H1 (cell line): ENCODE measurements around the gene SLC35F3. TPM values are rescaled to one million over a fixed set of nuclear protein-coding genes. Genes with fewer than 3 reads are reported as not detected.

Source experiments
- CTCF ChIA-PET: fragments of 300-600 bp; sonication (Branson Sonifier 250); formaldehyde crosslinking; loops from one replicate; lab custom pipeline; 2021; ENCODE audit not compliant: partially characterized antibody; lab: Charles Lee
- POLR2A ChIA-PET: fragments of 300-600 bp; sonication (Branson Sonifier 250); formaldehyde crosslinking; loops from one replicate; lab custom pipeline; 2021; ENCODE audit warnings: inconsistent platforms; ENCODE audit not compliant: partially characterized antibody; lab: Charles Lee
- DNase-seq, 2 experiments: peaks; one replicate each; pipeline versions ENCODE4 v3.0.0 to v3.0.0-alpha.2; 2010 to 2022; ENCODE audit warnings: low spot score in 2 of 2, low read depth in 1 of 2, mixed read lengths in 1 of 2
- FAIRE-seq: peaks from 2 replicates; lab custom pipeline; 2011; peaks lifted over from hg19 to GRCh38; lab: Jason Lieb, UNC
- H2AFZ ChIP-seq: 2 replicates; pipeline ENCODE4 v1.8.1; 2012; ENCODE audit warnings: low read length, inconsistent platforms
- H2AK5ac ChIP-seq: 2 replicates; pipeline ENCODE4 v1.6.1; 2013; ENCODE audit warnings: low read depth, low read length
- H2BK120ac ChIP-seq: replicated peaks from 2 replicates; pipeline ENCODE3; 2013; ENCODE audit warnings: low read depth, low read length, inconsistent platforms
- H2BK12ac ChIP-seq: 2 replicates; pipeline ENCODE4 v1.6.1; 2013; ENCODE audit warnings: low read depth, low read length
- H2BK15ac ChIP-seq: 2 replicates; pipeline ENCODE4 v1.6.1; 2013; ENCODE audit warnings: low read length
- H2BK20ac ChIP-seq: 2 replicates; pipeline ENCODE4 v1.6.1; 2013; ENCODE audit warnings: low read length
- H2BK5ac ChIP-seq: 2 replicates; pipeline ENCODE4 v1.6.1; 2013; ENCODE audit warnings: low read depth, low read length
- H3K14ac ChIP-seq: 2 replicates; pipeline ENCODE4 v1.6.1; 2013; ENCODE audit warnings: inconsistent platforms; ENCODE audit not compliant: insufficient read length
- H3K18ac ChIP-seq: 2 replicates; pipeline ENCODE4 v1.6.1; 2013; ENCODE audit warnings: low read length; ENCODE audit errors: extremely low read depth
- H3K23ac ChIP-seq: 2 replicates; pipeline ENCODE4 v1.6.1; 2013; ENCODE audit warnings: inconsistent platforms; ENCODE audit not compliant: insufficient read length
- H3K23me2 ChIP-seq: 2 replicates; pipeline ENCODE4 v1.6.1; 2013; ENCODE audit warnings: low read depth, low read length
- H3K27ac ChIP-seq: 2 replicates; pipeline ENCODE4 v1.6.1; 2011; ENCODE audit warnings: low read depth, low read length, inconsistent platforms
- H3K27me3 ChIP-seq, 4 experiments: replicated peaks in 1 of 4; 1 replicate in 1 of 4; 2 replicates in 3 of 4; pipeline versions ENCODE4 v1.6.1 to v1.8.1; 2011 to 2013; ENCODE audit warnings: low read length in 3 of 4, mild to moderate bottlenecking in 3 of 4, inconsistent platforms in 2 of 4, mixed read lengths in 2 of 4, moderate library complexity in 1 of 4; ENCODE audit not compliant: control insufficient read depth in 3 of 4, insufficient read depth in 3 of 4; ENCODE audit errors: extremely low read depth in 1 of 4
- H3K36me3 ChIP-seq, 4 experiments: 2 replicates each; pipeline versions ENCODE4 v1.6.1 to v1.8.1; 2011 to 2013; ENCODE audit warnings: mild to moderate bottlenecking in 4 of 4, low read length in 3 of 4, moderate library complexity in 2 of 4, control low read depth in 1 of 4, inconsistent platforms in 1 of 4; ENCODE audit not compliant: insufficient read depth in 4 of 4, control insufficient read depth in 2 of 4
- H3K4ac ChIP-seq: replicated peaks from 2 replicates; pipeline ENCODE3; 2013; ENCODE audit warnings: low read length, low read depth, mixed read lengths, inconsistent platforms; ENCODE audit not compliant: insufficient read length
- H3K4me1 ChIP-seq, 4 experiments: replicated peaks in 1 of 4; 1 replicate in 1 of 4; 2 replicates in 3 of 4; pipeline versions ENCODE4 v1.6.1 to v1.8.1; 2011 to 2013; ENCODE audit warnings: low read length in 3 of 4, inconsistent platforms in 2 of 4, mixed read lengths in 1 of 4; ENCODE audit not compliant: insufficient read depth in 4 of 4, control insufficient read depth in 3 of 4
- H3K4me2 ChIP-seq, 2 experiments: 2 replicates each; pipeline versions ENCODE4 v1.6.1 to v1.8.1; 2011 to 2013; ENCODE audit warnings: low read depth in 2 of 2, low read length in 2 of 2, control low read depth in 1 of 2, inconsistent platforms in 1 of 2, mild to moderate bottlenecking in 1 of 2; ENCODE audit not compliant: insufficient read depth in 1 of 2
- H3K4me3 ChIP-seq, 4 experiments: fragments of 200-600, 300-600 bp in 1 of 4; sonication (generic), shearing (Covaris generic), sonication (Bioruptor Twin) in 1 of 4; 2 replicates each; pipeline versions ENCODE4 v1.5.1 to v1.8.1; 2011 to 2016; ENCODE audit warnings: low read length in 4 of 4, low read depth in 3 of 4, control low read depth in 2 of 4, inconsistent platforms in 2 of 4, mild to moderate bottlenecking in 2 of 4, mixed read lengths in 1 of 4, moderate library complexity in 1 of 4; ENCODE audit not compliant: insufficient read depth in 2 of 4; ENCODE audit errors: extremely low read depth in 1 of 4
- H3K56ac ChIP-seq: replicated peaks from 2 replicates; pipeline ENCODE3; 2013; ENCODE audit warnings: low read depth, mild to moderate bottlenecking, mixed read lengths, low read length, inconsistent platforms; ENCODE audit not compliant: insufficient read length
- H3K79me1 ChIP-seq: 2 replicates; pipeline ENCODE4 v1.6.1; 2013; ENCODE audit warnings: low read depth, low read length, control low read depth
- H3K79me2 ChIP-seq, 2 experiments: 2 replicates each; pipeline versions ENCODE4 v1.6.1 to v1.8.1; 2012 to 2013; ENCODE audit warnings: low read length in 2 of 2, mild to moderate bottlenecking in 2 of 2, inconsistent platforms in 1 of 2; ENCODE audit not compliant: insufficient read depth in 2 of 2, control insufficient read depth in 1 of 2
- H3K9ac ChIP-seq, 4 experiments: replicated peaks in 1 of 4; 1 replicate in 1 of 4; 2 replicates in 3 of 4; pipeline versions ENCODE4 v1.6.1 to v1.8.1; 2011 to 2013; ENCODE audit warnings: low read depth in 3 of 4, low read length in 3 of 4, control low read depth in 2 of 4, mild to moderate bottlenecking in 2 of 4, moderate library complexity in 2 of 4, inconsistent platforms in 1 of 4; ENCODE audit errors: extremely low read depth in 1 of 4
- H3K9me3 ChIP-seq, 2 experiments: 2 replicates each; pipeline versions ENCODE4 v1.6.1 to v1.8.1; 2012 to 2013; ENCODE audit warnings: mild to moderate bottlenecking in 2 of 2, moderate library complexity in 2 of 2, control low read depth in 1 of 2, inconsistent platforms in 1 of 2, low read depth in 1 of 2, low read length in 1 of 2, mixed read lengths in 1 of 2; ENCODE audit not compliant: insufficient read depth in 2 of 2
- H4K20me1 ChIP-seq, 2 experiments: replicated peaks in 1 of 2; 2 replicates each; pipeline versions ENCODE3 to v1.8.1; 2011 to 2013; ENCODE audit warnings: inconsistent platforms in 2 of 2, low read length in 2 of 2, mild to moderate bottlenecking in 1 of 2; ENCODE audit not compliant: insufficient read depth in 2 of 2, control insufficient read depth in 1 of 2
- H4K5ac ChIP-seq: 2 replicates; pipeline ENCODE4 v1.6.1; 2013; ENCODE audit warnings: low read length, low read depth, mixed read lengths, inconsistent platforms; ENCODE audit not compliant: insufficient read length
- H4K8ac ChIP-seq: 2 replicates; pipeline ENCODE4 v1.8.0; 2013; ENCODE audit warnings: mild to moderate bottlenecking, moderate library complexity, low read length, inconsistent platforms; ENCODE audit not compliant: insufficient read depth; ENCODE audit errors: extremely low read depth
- H4K91ac ChIP-seq: replicated peaks from 2 replicates; pipeline ENCODE3; 2013; ENCODE audit warnings: low read length, mixed read lengths, inconsistent platforms; ENCODE audit not compliant: insufficient read length
- CTBP2 ChIP-seq: IDR thresholded peaks from 2 replicates; pipeline ENCODE4 v1.7.0; 2011; ENCODE audit warnings: borderline replicate concordance, mild to moderate bottlenecking, moderate library complexity, mixed read lengths, low read length; ENCODE audit not compliant: insufficient read depth, insufficient read length
- EGR1 ChIP-seq: IDR thresholded peaks from 2 replicates; pipeline ENCODE4 v1.6.1; 2011; ENCODE audit warnings: low read depth, low read length, borderline replicate concordance
- FOSL1 ChIP-seq: IDR thresholded peaks from 2 replicates; pipeline ENCODE4 v1.6.1; 2011; ENCODE audit warnings: mild to moderate bottlenecking, low read depth, low read length, moderate library complexity; ENCODE audit not compliant: insufficient read depth
- MAX ChIP-seq: IDR thresholded peaks from 2 replicates; pipeline ENCODE4 v1.6.1; 2012; ENCODE audit warnings: inconsistent platforms
- POLR2A ChIP-seq, 2 experiments: IDR thresholded peaks; 1 replicate in 1 of 2; 2 replicates in 1 of 2; pipeline ENCODE4 v1.6.1; 2011; ENCODE audit warnings: low read depth in 2 of 2, low read length in 2 of 2, mild to moderate bottlenecking in 2 of 2; ENCODE audit errors: control extremely low read depth in 1 of 2
- RAD21 ChIP-seq, 2 experiments: IDR thresholded peaks in 1 of 2; conservative IDR thresholded peaks in 1 of 2; 2 replicates each; pipeline ENCODE4 v1.6.1; 2011; ENCODE audit warnings: low read depth in 2 of 2, low read length in 2 of 2, improper control_type of control experiment in 1 of 2, inconsistent platforms in 1 of 2, mild to moderate bottlenecking in 1 of 2, moderate library complexity in 1 of 2
- RBBP5 ChIP-seq: IDR thresholded peaks from 2 replicates; pipeline ENCODE4 v1.7.1; 2012; ENCODE audit warnings: low read depth, mild to moderate bottlenecking, inconsistent platforms, low read length, moderate library complexity, borderline replicate concordance
- RNF2 ChIP-seq: fragments of 200-900, 300-1000 bp; sonication (generic); IDR thresholded peaks from 2 replicates; pipeline ENCODE4 v1.7.1; 2016; ENCODE audit warnings: borderline replicate concordance, low read depth, mild to moderate bottlenecking, antibody characterized with exemption, low read length; ENCODE audit not compliant: poor library complexity, severe bottlenecking; ENCODE audit errors: missing control alignments
- SIN3A ChIP-seq, 2 experiments: IDR thresholded peaks in 1 of 2; conservative IDR thresholded peaks in 1 of 2; 2 replicates each; pipeline ENCODE4 v1.6.1; 2011 to 2012; ENCODE audit warnings: low read length in 2 of 2, improper control_type of control experiment in 1 of 2, low read depth in 1 of 2, mild to moderate bottlenecking in 1 of 2
- TAF7 ChIP-seq: optimal IDR thresholded peaks from 2 replicates; pipeline ENCODE3; 2011; ENCODE audit warnings: low read depth, mild to moderate bottlenecking, inconsistent platforms, low read length, moderate library complexity, borderline replicate concordance
- ZNF274 ChIP-seq: IDR thresholded peaks from 2 replicates; pipeline ENCODE4 v1.7.0; 2012; ENCODE audit warnings: low read length, borderline replicate concordance; ENCODE audit errors: extremely low read depth
- WGBS, 2 experiments: shearing (Covaris generic) in 1 of 2; methylation state at CpG; one replicate each; pipeline versions ENCODE4 v1.1.6 to v1.1.7; 2013 to 2015; ENCODE audit warnings: low lambda C conversion rate in 2 of 2, mixed read lengths in 2 of 2, inconsistent platforms in 1 of 2, low coverage in 1 of 2, missing lambda C conversion rate in 1 of 2; ENCODE audit not compliant: insufficient replicate concordance in 2 of 2, insufficient coverage in 1 of 2, insufficient read length in 1 of 2; ENCODE audit errors: extremely low coverage in 1 of 2, missing lambda C conversion rate in 1 of 2; 5-methylcytosine and 5-hydroxymethylcytosine counted together
- polyA plus RNA-seq, 7 experiments: library from polyadenylated mRNA; depleted of rRNA in 3 of 7; stranded (reverse) in 5 of 7; unstranded in 2 of 7; fragments of >200 nt in 5 of 7; fragments of 200-250 nt in 2 of 7; gene quantifications; 1 replicate in 5 of 7; 2 replicates in 1 of 7; 4 replicates in 1 of 7; pipeline versions ENCODE4 v1.2.1 to v1.2.3, GENCODE V29; 2011 to 2013; ENCODE audit warnings: missing spikeins in 2 of 7, mixed read lengths in 2 of 7
- total RNA-seq: library from RNA; stranded (reverse); fragmentation: NEBNext Ultra II Directional; extraction: Animal tissue kit (Norgen Biotek cat#: 25700); gene quantifications from 2 replicates; pipeline ENCODE4 v1.2.1, GENCODE V29; 2021

Gene SLC35F3
- total and polyA plus RNA-seq, 2 of the 8 experiments (the other 6 are each of a cell fraction or from before 2014, with no cell fraction given): 0.78 to 1.2 TPM

- CTCF ChIA-PET: interaction anchor here (0.7 to 4.6 kb wide), 9 partner anchors 9 to 105 kb away, joined by 3 to 29 read pairs (median 7); no protein-coding TSS in a partner anchor
- 95% methylated on average over 2 of the region's 2 CpGs; no CpG with 5 or more reads in 1 of the 2 experiments for WGBS, 2 experiments
- no peak overlapping the region for H3K4me3 ChIP-seq
- TF ChIP-seq EGR1: no peak
- no peak for TF ChIP-seq FOSL1
- no peak for TF ChIP-seq RNF2
- TF ChIP-seq POLR2A (IDR thresholded peaks at IDR 0.05; ENCODE audit: control extremely low read depth in 1 of 2, low read depth in 2 of 2, low read length in 2 of 2): no peak
- TF ChIP-seq MAX: no peak
- no peak for TF ChIP-seq CTBP2
- no peak for TF ChIP-seq SIN3A (conservative IDR thresholded peaks at IDR 0.05 in 1 of 2, IDR thresholded peaks at IDR 0.05 in 1 of 2; ENCODE audit: low read depth in 1 of 2, low read length in 2 of 2)
- no peak for TF ChIP-seq RBBP5
- TF ChIP-seq ZNF274: no peak
- no peak for TF ChIP-seq RAD21 (IDR thresholded peaks at IDR 0.05 in 1 of 2, conservative IDR thresholded peaks at IDR 0.05 in 1 of 2; ENCODE audit: low read depth in 2 of 2, low read length in 2 of 2)
- no peak for TF ChIP-seq TAF7
Measured at GRCh38 chr1:234221601-234222000, 317.1 kb downstream of the SLC35F3 start.

More at GRCh38 chr1:234221601-234222000, 317.1 kb downstream of the SLC35F3 start:
- Histone ChIP-seq H2BK12ac (no peak overlapping the region), H2AK5ac (no peak overlapping the region), H2BK5ac (no peak overlapping the region), H3K14ac (no peak overlapping the region), H2AFZ (no peak overlapping the region), H3K9ac (no peak overlapping the region), H2BK15ac (no peak overlapping the region), H4K91ac (no peak overlapping the region), H2BK20ac (no peak overlapping the region), H3K27me3 (no peaks in the 10 kb centered on the region; a peak in 1 of 7 replicates), H3K4me2 (no peak overlapping the region), H3K56ac (no peak overlapping the region), H3K4me1 (peaks cover under 1 to 7% (median 5%) of the 10 kb centered on the region in 4 experiments; a peak in 6 of 7 replicates), H3K4ac (no peak overlapping the region), H3K9me3 (no peaks in the 10 kb centered on the region), H3K79me2 (no peaks in the 10 kb centered on the region), H3K18ac (no peak overlapping the region), H3K36me3 (no peaks in the 10 kb centered on the region), H2BK120ac (no peak overlapping the region), H4K20me1 (no peaks in the 10 kb centered on the region), H3K79me1 (no peaks in the 10 kb centered on the region), H3K23me2 (no peaks in the 10 kb centered on the region), H4K8ac (no peak overlapping the region), H3K27ac (no peak overlapping the region), H3K23ac (no peak overlapping the region), H4K5ac (no peak overlapping the region)
- DNase-seq (no peak), FAIRE-seq (no peak)
- POLR2A ChIA-PET: interaction anchor here (1.2 kb wide), 1 partner anchor 9 kb away, joined by 6 read pairs; no protein-coding TSS in a partner anchor
